Cardiac muscle cell (in vitro differentiated cells and primary cell): ENCODE measurements around the gene ACVRL1. TPM values are rescaled to one million over a fixed set of nuclear protein-coding genes. Genes with fewer than 3 reads are reported as not detected.

Experiments used
- DNase-seq, 2 donors: peaks; one replicate each; pipeline versions ENCODE4 v3.0.0 to v3.0.0-alpha.2; 2010 to 2017; ENCODE audit warnings: low read depth in 1 of 2, low spot score in 1 of 2
- H3K27ac ChIP-seq: fragments of 200-600 bp; sonication (generic); 2 replicates; pipeline ENCODE4 v1.5.1; 2016
- H3K27me3 ChIP-seq: fragments of 200-600 bp; sonication (generic); 2 replicates; pipeline ENCODE4 v1.6.0; 2016; ENCODE audit warnings: control low read depth
- H3K36me3 ChIP-seq: fragments of 200-600 bp; sonication (generic); 2 replicates; pipeline ENCODE4 v1.5.1; 2016; ENCODE audit warnings: control low read depth
- H3K4me1 ChIP-seq: fragments of 200-600 bp; sonication (generic); 2 replicates; pipeline ENCODE4 v1.8.1; 2017; ENCODE audit warnings: low read depth, mild to moderate bottlenecking, mixed run types
- H3K4me3 ChIP-seq: fragments of 200-600 bp; sonication (generic); 2 replicates; pipeline ENCODE4 v1.5.1; 2016; ENCODE audit warnings: mild to moderate bottlenecking
- H3K9me3 ChIP-seq: fragments of 200-600 bp; sonication (generic); 2 replicates; pipeline ENCODE4 v1.5.1; 2017; ENCODE audit warnings: low read depth, mild to moderate bottlenecking, control low read depth
- polyA plus RNA-seq: library from polyadenylated mRNA; unstranded; fragments of >200 nt; fragmentation: Nextera tagmentation; extraction: Ambion mirVana; gene quantifications from 2 replicates; pipeline ENCODE4 v1.2.1, GENCODE V29; 2016
- total RNA-seq: library from RNA; depleted of rRNA; stranded (reverse); fragments of >200 nt; gene quantifications from 2 replicates; pipeline ENCODE4 v1.2.3, GENCODE V29; 2016
- TF ChIP-seq, protein P1 (sequence below): IDR thresholded peaks from 2 replicates; pipeline ENCODE4 v1.5.1; 2012; ENCODE audit warnings: low read depth, mild to moderate bottlenecking, low read length

The ACVRL1 gene
- total and polyA plus RNA-seq, 2 experiments from 2014 or later = 5.5 TPM; not detected in 1

DNA sequence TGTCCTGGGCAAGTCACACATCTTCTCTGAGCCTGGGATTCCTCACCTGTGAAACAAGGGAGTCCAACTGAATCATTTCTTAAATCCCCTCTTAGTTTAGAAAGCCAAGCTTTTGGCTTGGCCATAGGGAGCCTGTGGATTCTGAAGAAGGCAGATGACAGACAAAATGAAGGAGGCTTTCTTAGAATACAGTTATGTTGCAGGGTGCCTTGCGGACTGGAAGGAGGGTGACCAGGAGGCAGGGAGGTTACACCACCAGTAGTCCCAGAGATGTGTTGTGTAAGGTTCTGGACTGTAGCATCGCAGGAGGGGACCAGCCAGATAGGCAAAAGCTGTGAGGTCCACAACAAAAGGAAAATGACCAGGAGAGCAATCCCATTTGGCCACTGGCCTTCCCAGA is 36.0 kb downstream of the ACVRL1 start:
- TF ChIP-seq, protein P1, sequence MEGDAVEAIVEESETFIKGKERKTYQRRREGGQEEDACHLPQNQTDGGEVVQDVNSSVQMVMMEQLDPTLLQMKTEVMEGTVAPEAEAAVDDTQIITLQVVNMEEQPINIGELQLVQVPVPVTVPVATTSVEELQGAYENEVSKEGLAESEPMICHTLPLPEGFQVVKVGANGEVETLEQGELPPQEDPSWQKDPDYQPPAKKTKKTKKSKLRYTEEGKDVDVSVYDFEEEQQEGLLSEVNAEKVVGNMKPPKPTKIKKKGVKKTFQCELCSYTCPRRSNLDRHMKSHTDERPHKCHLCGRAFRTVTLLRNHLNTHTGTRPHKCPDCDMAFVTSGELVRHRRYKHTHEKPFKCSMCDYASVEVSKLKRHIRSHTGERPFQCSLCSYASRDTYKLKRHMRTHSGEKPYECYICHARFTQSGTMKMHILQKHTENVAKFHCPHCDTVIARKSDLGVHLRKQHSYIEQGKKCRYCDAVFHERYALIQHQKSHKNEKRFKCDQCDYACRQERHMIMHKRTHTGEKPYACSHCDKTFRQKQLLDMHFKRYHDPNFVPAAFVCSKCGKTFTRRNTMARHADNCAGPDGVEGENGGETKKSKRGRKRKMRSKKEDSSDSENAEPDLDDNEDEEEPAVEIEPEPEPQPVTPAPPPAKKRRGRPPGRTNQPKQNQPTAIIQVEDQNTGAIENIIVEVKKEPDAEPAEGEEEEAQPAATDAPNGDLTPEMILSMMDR = no peak
- Histone ChIP-seq H3K36me3 (no peaks in the 10 kb centered on the region), H3K27me3 (no peaks in the 10 kb centered on the region), H3K9me3 (no peaks in the 10 kb centered on the region), H3K4me1 (peaks cover 27% of the 10 kb centered on the region), H3K4me3 (no peak overlapping the region), H3K27ac (no peak overlapping the region)
- no peak for DNase-seq

DNA sequence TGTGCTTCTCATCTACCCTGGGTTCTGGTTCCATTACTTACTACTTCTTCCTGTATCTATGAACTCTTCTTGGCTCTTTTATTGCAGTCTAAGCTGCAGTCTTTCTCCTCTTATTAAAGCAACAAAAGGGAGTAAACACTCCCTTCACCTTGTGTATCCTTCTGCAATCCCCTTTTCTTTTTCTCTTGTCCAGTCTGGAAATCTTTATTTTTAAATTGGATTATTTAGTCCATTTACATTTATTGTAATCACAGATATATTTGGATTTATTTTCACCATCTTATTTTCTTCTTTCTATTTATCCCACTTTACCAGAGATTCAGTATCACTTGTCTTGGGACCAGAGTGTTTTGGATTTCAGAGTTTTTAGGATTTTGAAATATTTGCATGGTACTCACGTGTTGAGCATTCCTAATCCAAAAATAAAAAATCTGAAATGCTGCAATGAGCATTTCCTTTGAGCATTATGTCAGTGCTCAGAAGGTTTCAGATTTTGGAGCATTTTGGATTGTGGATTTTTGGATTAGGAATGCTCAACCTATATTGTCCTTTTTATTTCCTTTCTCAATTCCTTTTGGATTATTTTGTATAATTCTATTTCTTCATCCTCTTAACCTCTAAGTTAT is 37.4 kb downstream of the ACVRL1 start:
- Histone ChIP-seq H3K9me3 (no peaks in the 10 kb centered on the region), H3K27ac (no peak overlapping the region), H3K36me3 (no peaks in the 10 kb centered on the region), H3K4me3 (no peak overlapping the region), H3K27me3 (no peaks in the 10 kb centered on the region), H3K4me1 (peaks cover 26% of the 10 kb centered on the region)
- no peak for DNase-seq
- TF ChIP-seq, protein P1 = no peak

DNA sequence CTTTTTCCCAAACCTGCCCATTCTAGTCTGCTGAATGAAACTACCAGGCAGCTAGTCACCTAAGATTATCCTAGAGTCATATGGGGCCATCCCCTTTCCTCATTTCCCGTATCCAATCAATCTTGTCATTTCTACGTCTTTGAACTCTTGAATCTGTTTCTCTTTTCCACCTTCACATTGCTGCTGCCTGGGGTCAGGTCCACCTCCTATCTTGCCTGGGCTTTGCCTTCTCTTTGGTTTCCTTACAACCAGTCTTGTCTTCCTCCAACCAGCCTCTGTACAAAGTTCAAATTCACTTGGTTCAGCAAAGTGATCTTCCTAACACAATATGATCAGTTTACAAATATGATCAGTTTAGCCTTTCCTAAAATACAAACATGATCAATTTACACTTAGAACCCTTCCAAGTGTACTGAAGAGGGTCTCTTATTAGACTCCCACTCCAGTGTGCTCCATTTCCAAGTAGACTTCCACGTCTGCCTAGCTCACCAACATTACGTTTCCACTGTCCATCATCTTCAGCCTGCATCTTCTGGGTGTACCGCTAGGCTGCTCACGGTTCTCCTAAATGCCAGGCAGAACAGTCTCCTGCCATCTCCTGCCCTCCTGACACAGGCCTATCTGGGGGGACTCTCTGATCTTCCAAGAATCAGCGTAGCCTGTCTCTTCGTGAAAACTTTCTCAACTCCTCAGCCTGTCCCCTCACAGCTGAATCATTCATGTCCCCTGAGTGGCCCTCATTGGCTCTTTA is 40.1 kb downstream of the ACVRL1 start:
- Histone ChIP-seq H3K36me3 (no peaks in the 10 kb centered on the region), H3K4me3 (no peak overlapping the region), H3K27me3 (no peaks in the 10 kb centered on the region), H3K4me1 (peaks cover 4% of the 10 kb centered on the region), H3K27ac (no peak overlapping the region), H3K9me3 (no peaks in the 10 kb centered on the region)
- DNase-seq = no peak
- TF ChIP-seq, protein P1 = no peak

DNA sequence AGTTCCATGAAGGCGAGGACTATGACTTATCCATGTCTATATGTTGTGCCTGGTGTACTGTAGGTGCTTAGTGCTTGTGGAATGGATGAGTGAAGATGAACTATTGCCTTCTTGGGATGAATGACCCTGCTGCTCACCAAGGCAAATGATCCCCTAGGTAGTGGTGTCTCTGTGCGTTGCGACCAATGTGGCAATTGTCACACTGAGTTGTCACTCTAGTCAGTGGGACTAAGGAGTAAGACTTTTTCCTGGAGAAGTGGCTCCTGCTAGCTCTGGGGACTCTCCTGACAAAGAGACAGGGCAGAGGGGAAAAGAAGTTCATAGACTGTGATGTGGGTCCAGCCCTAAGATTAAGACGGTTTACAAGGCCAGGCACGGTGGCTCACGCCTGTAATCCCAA is 40.8 kb downstream of the ACVRL1 start:
- no peak overlapping the region for H3K4me3 ChIP-seq
- TF ChIP-seq, protein P1 = no peak
- H3K36me3 ChIP-seq = no peaks in the 10 kb centered on the region
- H3K4me1 ChIP-seq = peaks cover 5% of the 10 kb centered on the region
- H3K27me3 ChIP-seq = no peaks in the 10 kb centered on the region
- no peak for DNase-seq
- no peak overlapping the region for H3K27ac ChIP-seq
- H3K9me3 ChIP-seq = no peaks in the 10 kb centered on the region

DNA sequence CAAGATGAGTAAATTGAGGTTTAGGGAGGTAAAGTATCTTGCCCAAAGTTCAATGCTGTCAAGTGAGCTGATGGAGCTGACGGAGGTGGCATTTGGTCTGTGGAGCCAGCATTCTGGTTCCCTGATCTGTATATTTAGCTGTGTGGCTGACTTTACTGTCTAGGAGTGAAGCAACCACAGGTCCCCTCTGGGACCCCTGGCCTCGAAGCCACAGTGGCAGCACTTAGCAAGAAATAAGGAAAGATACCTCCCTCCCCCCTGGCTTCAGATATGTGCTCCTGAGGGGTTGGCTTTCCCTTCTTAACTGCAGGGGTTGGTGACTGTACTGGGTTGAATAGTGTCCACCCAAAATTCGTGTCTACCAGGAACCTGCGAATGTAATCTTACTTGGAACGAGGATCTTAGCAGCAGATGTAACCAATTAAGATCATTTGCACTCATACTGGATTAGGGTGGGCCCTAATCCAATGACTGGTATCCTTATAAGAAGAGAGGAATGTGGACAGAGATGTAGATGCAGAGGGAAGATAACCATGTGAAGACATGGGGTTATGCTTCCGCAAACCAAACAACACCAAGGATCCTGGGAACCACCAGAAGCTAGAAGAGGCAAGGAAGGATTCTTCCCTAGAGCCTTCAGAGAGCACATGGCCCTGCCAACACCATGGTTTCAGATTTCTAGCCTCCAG is 42.2 kb downstream of the ACVRL1 start:
- H3K4me1 ChIP-seq = peaks cover 19% of the 10 kb centered on the region

More for the DNA sequence above, 42.2 kb downstream of the ACVRL1 start:
- no peak overlapping the region for H3K4me3 ChIP-seq
- H3K9me3 ChIP-seq = no peaks in the 10 kb centered on the region
- no peak for DNase-seq
- H3K36me3 ChIP-seq = no peaks in the 10 kb centered on the region
- H3K27ac ChIP-seq = no peak overlapping the region
- H3K27me3 ChIP-seq = no peaks in the 10 kb centered on the region
- TF ChIP-seq, protein P1 = no peak
